LNCAP (cell line): ENCODE results near the gene MARCHF10.

Experiments
- TF ChIP-seq, protein P1 (sequence below): fragments of 450-650 bp; IDR thresholded peaks from 2 replicates; pipeline ENCODE4 v1.5.1; 2017; ENCODE audit warnings: mild to moderate bottlenecking

MARCHF10 gene

GRCh38 chr17:62717589-62717855 is 90.6 kb downstream of the MARCHF10 start:
- TF ChIP-seq, protein P1, sequence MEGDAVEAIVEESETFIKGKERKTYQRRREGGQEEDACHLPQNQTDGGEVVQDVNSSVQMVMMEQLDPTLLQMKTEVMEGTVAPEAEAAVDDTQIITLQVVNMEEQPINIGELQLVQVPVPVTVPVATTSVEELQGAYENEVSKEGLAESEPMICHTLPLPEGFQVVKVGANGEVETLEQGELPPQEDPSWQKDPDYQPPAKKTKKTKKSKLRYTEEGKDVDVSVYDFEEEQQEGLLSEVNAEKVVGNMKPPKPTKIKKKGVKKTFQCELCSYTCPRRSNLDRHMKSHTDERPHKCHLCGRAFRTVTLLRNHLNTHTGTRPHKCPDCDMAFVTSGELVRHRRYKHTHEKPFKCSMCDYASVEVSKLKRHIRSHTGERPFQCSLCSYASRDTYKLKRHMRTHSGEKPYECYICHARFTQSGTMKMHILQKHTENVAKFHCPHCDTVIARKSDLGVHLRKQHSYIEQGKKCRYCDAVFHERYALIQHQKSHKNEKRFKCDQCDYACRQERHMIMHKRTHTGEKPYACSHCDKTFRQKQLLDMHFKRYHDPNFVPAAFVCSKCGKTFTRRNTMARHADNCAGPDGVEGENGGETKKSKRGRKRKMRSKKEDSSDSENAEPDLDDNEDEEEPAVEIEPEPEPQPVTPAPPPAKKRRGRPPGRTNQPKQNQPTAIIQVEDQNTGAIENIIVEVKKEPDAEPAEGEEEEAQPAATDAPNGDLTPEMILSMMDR, result no peak

- TF ChIP-seq, protein P1, result no peak
Observed at GRCh38 chr17:62716834-62717588, 91.1 kb downstream of the MARCHF10 start.

DNA sequence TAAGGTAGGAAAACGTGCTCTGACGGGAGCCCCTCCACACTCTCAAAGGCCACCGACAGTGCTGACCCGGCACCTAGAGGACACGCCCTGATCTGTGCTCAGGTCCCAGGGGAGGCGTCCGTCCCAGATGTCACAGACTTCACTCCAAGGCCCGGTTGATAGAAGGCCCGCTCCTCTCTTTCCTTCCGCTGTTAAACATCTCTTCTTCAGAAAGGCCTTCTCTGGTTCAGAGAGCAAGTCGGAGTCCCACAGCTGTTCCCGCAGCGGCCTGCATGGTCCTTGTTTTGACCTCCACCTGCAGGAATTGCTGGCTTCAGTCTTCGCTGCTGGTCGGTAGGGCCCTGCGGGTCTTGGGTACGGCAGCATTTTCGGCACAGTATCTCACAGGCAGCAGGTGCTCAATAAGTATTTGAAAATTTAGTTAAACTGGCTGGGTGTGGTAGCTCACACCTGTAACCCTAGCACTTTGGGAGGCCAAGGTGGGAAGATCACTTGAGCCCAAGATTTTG is 92.2 kb downstream of the MARCHF10 start:
- TF ChIP-seq, protein P1, result no peak

GRCh38 chr17:62714016-62714777 is 93.9 kb downstream of the MARCHF10 start:
- TF ChIP-seq, protein P1, result no peak

- TF ChIP-seq, protein P1, result no peak
Observed at GRCh38 chr17:62713086-62713881, 94.8 kb downstream of the MARCHF10 start.

- TF ChIP-seq, protein P1, result no peak
Observed at GRCh38 chr17:62712171-62712581, 95.9 kb downstream of the MARCHF10 start.

GRCh38 chr17:62708587-62708986 is 99.5 kb downstream of the MARCHF10 start:
- TF ChIP-seq, protein P1, result no peak
